GM23338 (cell line): Measurements from ENCODE around the gene CEP85.

Source experiments
- CREB1 ChIP-seq: fragments of 250-450 bp; sonication (Bioruptor Pico); IDR thresholded peaks from 2 replicates; pipeline ENCODE4 v1.5.0; 2020; ENCODE audit warnings: low read depth, mild to moderate bottlenecking, moderate library complexity
- EZH2 ChIP-seq: fragments of 200-600 bp; sonication (generic); IDR thresholded peaks from one replicate; pipeline ENCODE4 v1.8.0; 2017; ENCODE audit warnings: antibody characterized with exemption, mild to moderate bottlenecking, low read depth; ENCODE audit not compliant: unreplicated experiment
- EZH2phosphoT487 ChIP-seq: fragments of 200-600 bp; sonication (generic); IDR thresholded peaks from one replicate; pipeline ENCODE4 v1.8.1; 2018; ENCODE audit warnings: antibody characterized with exemption; ENCODE audit not compliant: unreplicated experiment
- ZNF114 ChIP-seq: fragments of 250-450 bp; sonication (Bioruptor Pico); IDR thresholded peaks from 2 replicates; pipeline ENCODE4 v1.5.0; 2020; ENCODE audit warnings: mild to moderate bottlenecking, moderate library complexity
- TF ChIP-seq, protein P1 (sequence below), 2 experiments: fragments of 200-600 bp in 1 of 2; sonication (generic) in 1 of 2; conservative IDR thresholded peaks; 2 replicates each; pipeline versions ENCODE4 v1.5.1 to v1.6.1; 2016 to 2017; ENCODE audit warnings: antibody characterized with exemption in 2 of 2, low read depth in 2 of 2, mild to moderate bottlenecking in 2 of 2, moderate library complexity in 1 of 2

GRCh38 chr1:26259005-26259404, 25.0 kb downstream of the CEP85 start:
- TF ChIP-seq, protein P1, sequence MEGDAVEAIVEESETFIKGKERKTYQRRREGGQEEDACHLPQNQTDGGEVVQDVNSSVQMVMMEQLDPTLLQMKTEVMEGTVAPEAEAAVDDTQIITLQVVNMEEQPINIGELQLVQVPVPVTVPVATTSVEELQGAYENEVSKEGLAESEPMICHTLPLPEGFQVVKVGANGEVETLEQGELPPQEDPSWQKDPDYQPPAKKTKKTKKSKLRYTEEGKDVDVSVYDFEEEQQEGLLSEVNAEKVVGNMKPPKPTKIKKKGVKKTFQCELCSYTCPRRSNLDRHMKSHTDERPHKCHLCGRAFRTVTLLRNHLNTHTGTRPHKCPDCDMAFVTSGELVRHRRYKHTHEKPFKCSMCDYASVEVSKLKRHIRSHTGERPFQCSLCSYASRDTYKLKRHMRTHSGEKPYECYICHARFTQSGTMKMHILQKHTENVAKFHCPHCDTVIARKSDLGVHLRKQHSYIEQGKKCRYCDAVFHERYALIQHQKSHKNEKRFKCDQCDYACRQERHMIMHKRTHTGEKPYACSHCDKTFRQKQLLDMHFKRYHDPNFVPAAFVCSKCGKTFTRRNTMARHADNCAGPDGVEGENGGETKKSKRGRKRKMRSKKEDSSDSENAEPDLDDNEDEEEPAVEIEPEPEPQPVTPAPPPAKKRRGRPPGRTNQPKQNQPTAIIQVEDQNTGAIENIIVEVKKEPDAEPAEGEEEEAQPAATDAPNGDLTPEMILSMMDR (conservative IDR thresholded peaks at IDR 0.05; ENCODE audit: low read depth in 2 of 2): no peak
- TF ChIP-seq EZH2 (no peak), CREB1 (CRISPR knock-in tag) (no peak), ZNF114 (CRISPR knock-in tag) (no peak), EZH2phosphoT487 (no peak)
